Nasal cavity respiratory epithelium epithelial cell of viscerocranial mucosa (primary cell): ENCODE results near the gene TMPRSS11E. TPM values are rescaled to one million over a fixed set of nuclear protein-coding genes. Genes with fewer than 3 reads are reported as not detected.

Source experiments
- total RNA-seq: library from RNA; depleted of rRNA; stranded (reverse); fragments of >200 nt; gene quantifications from 2 replicates; pipeline ENCODE4 v1.2.3, GENCODE V29; 2014

Gene TMPRSS11E
- 10.9 and 14.5 TPM in 2 replicates for total RNA-seq

GRCh38 chr4:68447201-68447600, at the start of gene TMPRSS11E:
TSS of gene TMPRSS11E (plus strand) at chr4:68447463. CDS start at chr4:68447513, 50 bp downstream.

Other genes with a start within 250 kb of the TMPRSS11E start
- gene TMPRSS11B, start 201.8 kb upstream of the TMPRSS11E start, total RNA-seq = 0.34 and 0.43 TPM in 2 replicates
- 62.0 and 70.4 TPM in 2 replicates for gene YTHDC1, start 97.4 kb upstream of the TMPRSS11E start, total RNA-seq
- under 0.01 TPM in 1 of 2 replicates, not detected in the other for gene UGT2B17, start 128.9 kb downstream of the TMPRSS11E start, total RNA-seq
- not detected in 2 replicates for gene UGT2B15, start 223.2 kb downstream of the TMPRSS11E start, total RNA-seq